WTC11 (cell line): ENCODE data around the gene OSBPL10. TPM values are rescaled to one million over a fixed set of nuclear protein-coding genes. Genes with fewer than 3 reads are reported as not detected.

ENCODE experiments used
- ATAC-seq: fragments of 200-7000 bp; cut with Tn5 transposase; 2 replicates; pipeline ENCODE4 v1.10.0; 2021; ENCODE audit warnings: mild to moderate bottlenecking, moderate library complexity
- CTCF ChIA-PET: fragments of 300-600 bp; sonication (Branson Sonifier 250); formaldehyde crosslinking; loops from one replicate; lab custom pipeline; 2021; ENCODE audit warnings: antibody characterized with exemption; lab: Charles Lee
- POLR2A ChIA-PET: fragments of 350-600 bp; sonication (Branson Sonifier 250); formaldehyde crosslinking; loops from one replicate; lab custom pipeline; 2021; ENCODE audit warnings: antibody characterized with exemption; lab: Charles Lee
- DNase-seq: peaks from one replicate; pipeline ENCODE4 v3.0.0; 2021; ENCODE audit warnings: low spot score
- H3K27ac Mint-ChIP-seq: 2 replicates; pipeline ENCODE4 v1.8.0; 2021; ENCODE audit warnings: mixed read lengths
- H3K27me3 Mint-ChIP-seq: 2 replicates; pipeline ENCODE4 v1.8.0; 2021; ENCODE audit warnings: low read depth, mild to moderate bottlenecking, moderate library complexity, mixed read lengths
- H3K36me3 Mint-ChIP-seq: 2 replicates; pipeline ENCODE4 v1.8.0; 2021; ENCODE audit warnings: mixed read lengths
- H3K4me1 Mint-ChIP-seq: 2 replicates; pipeline ENCODE4 v1.8.0; 2022; ENCODE audit warnings: mixed read lengths
- H3K4me3 Mint-ChIP-seq: 2 replicates; pipeline ENCODE4 v1.8.0; 2021; ENCODE audit warnings: mild to moderate bottlenecking, moderate library complexity, mixed read lengths
- H3K9me3 Mint-ChIP-seq: 2 replicates; pipeline ENCODE4 v1.8.0; 2021; ENCODE audit warnings: mixed read lengths
- CBFB ChIP-seq: sonication (generic); formaldehyde crosslinking; IDR thresholded peaks from 2 replicates; pipeline ENCODE4 v1.8.1; 2022; ENCODE audit warnings: mild to moderate bottlenecking, low read depth, missing genetic modification reagents
- ELF4 ChIP-seq: sonication (generic); formaldehyde crosslinking; IDR thresholded peaks from 2 replicates; pipeline ENCODE4 v1.8.1; 2022; ENCODE audit warnings: low read depth, mild to moderate bottlenecking, moderate library complexity, missing genetic modification reagents
- ETV6 ChIP-seq: sonication (generic); formaldehyde crosslinking; IDR thresholded peaks from 2 replicates; pipeline ENCODE4 v1.8.1; 2022; ENCODE audit warnings: mild to moderate bottlenecking, missing genetic modification reagents
- FOXP1 ChIP-seq: sonication (generic); formaldehyde crosslinking; IDR thresholded peaks from 2 replicates; pipeline ENCODE4 v1.8.0; 2022; ENCODE audit warnings: missing genetic modification reagents, mild to moderate bottlenecking, moderate library complexity, borderline replicate concordance
- GTF2I ChIP-seq: fragments of 250-450 bp; sonication (Bioruptor Pico); conservative IDR thresholded peaks from 2 replicates; pipeline ENCODE4 v1.4.0; 2021; ENCODE audit warnings: mild to moderate bottlenecking
- HMGA2 ChIP-seq: fragments of 250-450 bp; sonication (Bioruptor Pico); IDR thresholded peaks from 2 replicates; pipeline ENCODE4 v1.4.0; 2021; ENCODE audit warnings: mild to moderate bottlenecking, moderate library complexity
- NFATC4 ChIP-seq: fragments of 250-450 bp; sonication (Bioruptor Pico); IDR thresholded peaks from 2 replicates; pipeline ENCODE4 v1.9.0; 2021; ENCODE audit warnings: mild to moderate bottlenecking
- NR3C1 ChIP-seq: sonication (generic); formaldehyde crosslinking; conservative IDR thresholded peaks from 2 replicates; pipeline ENCODE4 v1.8.1; 2023; ENCODE audit warnings: low read depth, mild to moderate bottlenecking, missing genetic modification reagents
- PRRX2 ChIP-seq: fragments of 250-450 bp; sonication (Bioruptor Pico); IDR thresholded peaks from 2 replicates; pipeline ENCODE4 v1.8.0; 2021; ENCODE audit warnings: mild to moderate bottlenecking
- RELA ChIP-seq: sonication (generic); formaldehyde crosslinking; IDR thresholded peaks from 2 replicates; pipeline ENCODE4 v1.8.1; 2022; ENCODE audit warnings: missing genetic modification reagents, mild to moderate bottlenecking, borderline replicate concordance
- SMAD3 ChIP-seq: sonication (generic); formaldehyde crosslinking; IDR thresholded peaks from 2 replicates; pipeline ENCODE4 v1.8.0; 2022; ENCODE audit warnings: missing genetic modification reagents, mild to moderate bottlenecking, borderline replicate concordance
- TP53 ChIP-seq: sonication (generic); formaldehyde crosslinking; IDR thresholded peaks from 2 replicates; pipeline ENCODE4 v1.8.1; 2023; ENCODE audit warnings: mild to moderate bottlenecking, missing genetic modification reagents
- ZNF138 ChIP-seq: sonication (generic); formaldehyde crosslinking; conservative IDR thresholded peaks from 2 replicates; pipeline ENCODE4 v1.8.1; 2022; ENCODE audit warnings: mild to moderate bottlenecking, moderate library complexity, missing genetic modification reagents
- ZNF263 ChIP-seq: sonication (generic); formaldehyde crosslinking; IDR thresholded peaks from 2 replicates; pipeline ENCODE4 v1.8.1; 2022; ENCODE audit warnings: low read depth, mild to moderate bottlenecking, moderate library complexity, missing genetic modification reagents
- total RNA-seq: library from RNA; stranded (reverse); gene quantifications from 3 replicates; pipeline ENCODE4 v1.2.3, GENCODE V29; 2021
- TF ChIP-seq, protein P1 (sequence below): sonication (generic); formaldehyde crosslinking; IDR thresholded peaks from 2 replicates; pipeline ENCODE4 v1.8.1; 2023; ENCODE audit warnings: mild to moderate bottlenecking, missing genetic modification reagents, borderline replicate concordance
- TF ChIP-seq, protein P2 (sequence below): fragments of 250-450 bp; sonication (Bioruptor Pico); conservative IDR thresholded peaks from 2 replicates; pipeline ENCODE4 v1.9.0; 2021; ENCODE audit warnings: mild to moderate bottlenecking
- TF ChIP-seq, protein P3 (sequence below): sonication (generic); formaldehyde crosslinking; IDR thresholded peaks from 2 replicates; pipeline ENCODE4 v1.8.0; 2022; ENCODE audit warnings: mild to moderate bottlenecking, missing genetic modification reagents
- TF ChIP-seq, protein P4 (sequence below): sonication (generic); formaldehyde crosslinking; IDR thresholded peaks from 2 replicates; pipeline ENCODE4 v1.8.1; 2023; ENCODE audit warnings: mild to moderate bottlenecking, missing genetic modification reagents, moderate library complexity
- TF ChIP-seq, protein P5 (sequence below): fragments of 250-450 bp; sonication (Bioruptor Pico); IDR thresholded peaks from 2 replicates; pipeline ENCODE4 v1.9.0; 2021; ENCODE audit warnings: moderate library complexity, mild to moderate bottlenecking, inconsistent platforms, borderline replicate concordance
- TF ChIP-seq, protein P6 (sequence below): sonication (generic); formaldehyde crosslinking; IDR thresholded peaks from 2 replicates; pipeline ENCODE4 v1.8.0; 2023; ENCODE audit warnings: missing genetic modification reagents
- TF ChIP-seq, protein P7 (sequence below): sonication (generic); formaldehyde crosslinking; IDR thresholded peaks from 2 replicates; pipeline ENCODE4 v1.8.0; 2023; ENCODE audit warnings: mild to moderate bottlenecking, missing genetic modification reagents

The OSBPL10 gene
- total RNA-seq, 1 experiment from 2014 or later = 84.1 TPM

DNA sequence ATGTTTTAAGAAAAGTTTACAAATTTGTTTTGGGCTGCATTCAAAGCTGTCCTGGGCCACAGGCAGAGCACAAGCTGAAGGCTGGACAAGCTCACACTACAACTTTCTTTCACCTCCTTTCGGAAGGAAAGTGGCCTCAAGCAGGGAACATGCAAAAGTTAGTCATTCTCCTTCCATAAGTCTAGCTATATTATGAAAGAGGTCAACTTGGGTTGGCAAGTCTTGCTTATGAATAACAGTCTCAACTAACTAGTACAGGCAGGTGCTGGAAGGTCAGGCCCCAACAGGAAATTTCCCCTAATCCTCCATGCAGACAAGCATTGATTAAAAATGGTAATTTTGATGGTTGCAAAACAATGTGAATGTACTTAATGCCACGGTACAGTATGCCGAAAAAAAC lies 69.4 kb downstream of the OSBPL10 start:
- H3K27ac Mint-ChIP-seq = 0 out of 2 replicates have a peak overlapping the region, but pooled peaks have one; percentile 41
- no peak for DNase-seq
- TF ChIP-seq NFATC4 (no peak), ELF4 (CRISPR knock-in tag) (no peak)
- TF ChIP-seq, all 79 proteins: peak for 0
- ATAC-seq = no peak
- peaks cover 9% of the 10 kb centered on the region for H3K36me3 Mint-ChIP-seq
- ChIA-PET POLR2A (interaction anchor here (1.0 kb wide), 1 partner anchor 79 kb away, joined by 3 read pairs; no protein-coding TSS in a partner anchor), CTCF (interaction anchor here (1.1 kb wide), 1 partner anchor 16 kb away, joined by 3 read pairs; no protein-coding TSS in a partner anchor)
- no peak overlapping the region for H3K4me3 Mint-ChIP-seq
- H3K27me3 Mint-ChIP-seq = no peaks in the 10 kb centered on the region
- H3K9me3 Mint-ChIP-seq = 0 out of 2 replicates have a peak, but pooled peaks cover 3% of the 10 kb centered on the region
- H3K4me1 Mint-ChIP-seq = peaks cover 67% of the 10 kb centered on the region

DNA sequence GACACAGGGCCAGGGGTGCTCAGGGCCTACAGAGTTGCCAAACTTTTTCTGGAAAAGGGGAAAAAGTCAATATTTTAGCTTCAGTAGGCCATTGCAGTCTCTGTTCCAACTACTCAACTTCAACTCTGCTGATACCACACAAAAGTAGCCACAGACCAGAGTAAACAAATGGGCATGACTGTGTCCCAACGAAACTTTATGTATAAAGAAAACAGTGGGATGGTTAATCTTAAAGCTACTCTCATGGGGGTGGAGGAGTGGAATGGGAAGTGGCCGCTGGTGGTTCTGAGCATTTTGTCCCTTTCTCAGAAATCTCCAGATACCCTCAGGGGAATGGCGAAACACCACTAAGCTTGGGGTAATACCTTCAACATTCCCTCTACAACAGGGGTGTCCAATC lies 69.9 kb downstream of the OSBPL10 start:
- ATAC-seq = no peak

DNA sequence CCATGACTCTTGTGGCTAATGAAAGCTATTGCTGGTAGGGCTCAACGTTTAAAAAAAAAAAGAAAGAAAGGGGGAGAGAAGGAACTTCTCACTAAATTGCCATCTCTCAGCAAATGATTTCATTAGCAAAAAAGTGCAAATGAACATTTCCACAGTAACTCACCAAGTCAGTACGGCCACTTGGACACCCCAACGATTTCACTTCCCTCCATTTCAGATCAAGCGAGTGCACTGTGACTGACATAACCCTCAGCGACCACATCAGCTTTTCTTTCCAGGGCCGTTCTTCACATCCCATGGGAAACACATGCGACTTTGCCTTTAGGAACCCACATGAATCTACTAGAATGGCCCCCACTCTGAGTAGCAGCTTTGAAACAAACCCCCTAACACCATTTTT lies 71.6 kb downstream of the OSBPL10 start:
- peak overlapping the region; percentile 30 for H3K27ac Mint-ChIP-seq
- TF ChIP-seq NR3C1 (CRISPR knock-in tag) (no peak), TP53 (CRISPR knock-in tag) (no peak), HMGA2 (CRISPR knock-in tag) (no peak), PRRX2 (CRISPR knock-in tag) (no peak), FOXP1 (no peak), ETV6 (CRISPR knock-in tag) (no peak), CBFB (CRISPR knock-in tag) (no peak), ELF4 (CRISPR knock-in tag) (no peak)
- TF ChIP-seq, protein P1, sequence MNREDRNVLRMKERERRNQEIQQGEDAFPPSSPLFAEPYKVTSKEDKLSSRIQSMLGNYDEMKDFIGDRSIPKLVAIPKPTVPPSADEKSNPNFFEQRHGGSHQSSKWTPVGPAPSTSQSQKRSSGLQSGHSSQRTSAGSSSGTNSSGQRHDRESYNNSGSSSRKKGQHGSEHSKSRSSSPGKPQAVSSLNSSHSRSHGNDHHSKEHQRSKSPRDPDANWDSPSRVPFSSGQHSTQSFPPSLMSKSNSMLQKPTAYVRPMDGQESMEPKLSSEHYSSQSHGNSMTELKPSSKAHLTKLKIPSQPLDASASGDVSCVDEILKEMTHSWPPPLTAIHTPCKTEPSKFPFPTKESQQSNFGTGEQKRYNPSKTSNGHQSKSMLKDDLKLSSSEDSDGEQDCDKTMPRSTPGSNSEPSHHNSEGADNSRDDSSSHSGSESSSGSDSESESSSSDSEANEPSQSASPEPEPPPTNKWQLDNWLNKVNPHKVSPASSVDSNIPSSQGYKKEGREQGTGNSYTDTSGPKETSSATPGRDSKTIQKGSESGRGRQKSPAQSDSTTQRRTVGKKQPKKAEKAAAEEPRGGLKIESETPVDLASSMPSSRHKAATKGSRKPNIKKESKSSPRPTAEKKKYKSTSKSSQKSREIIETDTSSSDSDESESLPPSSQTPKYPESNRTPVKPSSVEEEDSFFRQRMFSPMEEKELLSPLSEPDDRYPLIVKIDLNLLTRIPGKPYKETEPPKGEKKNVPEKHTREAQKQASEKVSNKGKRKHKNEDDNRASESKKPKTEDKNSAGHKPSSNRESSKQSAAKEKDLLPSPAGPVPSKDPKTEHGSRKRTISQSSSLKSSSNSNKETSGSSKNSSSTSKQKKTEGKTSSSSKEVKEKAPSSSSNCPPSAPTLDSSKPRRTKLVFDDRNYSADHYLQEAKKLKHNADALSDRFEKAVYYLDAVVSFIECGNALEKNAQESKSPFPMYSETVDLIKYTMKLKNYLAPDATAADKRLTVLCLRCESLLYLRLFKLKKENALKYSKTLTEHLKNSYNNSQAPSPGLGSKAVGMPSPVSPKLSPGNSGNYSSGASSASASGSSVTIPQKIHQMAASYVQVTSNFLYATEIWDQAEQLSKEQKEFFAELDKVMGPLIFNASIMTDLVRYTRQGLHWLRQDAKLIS (CRISPR knock-in tag) = no peak
- TF ChIP-seq, protein P2, sequence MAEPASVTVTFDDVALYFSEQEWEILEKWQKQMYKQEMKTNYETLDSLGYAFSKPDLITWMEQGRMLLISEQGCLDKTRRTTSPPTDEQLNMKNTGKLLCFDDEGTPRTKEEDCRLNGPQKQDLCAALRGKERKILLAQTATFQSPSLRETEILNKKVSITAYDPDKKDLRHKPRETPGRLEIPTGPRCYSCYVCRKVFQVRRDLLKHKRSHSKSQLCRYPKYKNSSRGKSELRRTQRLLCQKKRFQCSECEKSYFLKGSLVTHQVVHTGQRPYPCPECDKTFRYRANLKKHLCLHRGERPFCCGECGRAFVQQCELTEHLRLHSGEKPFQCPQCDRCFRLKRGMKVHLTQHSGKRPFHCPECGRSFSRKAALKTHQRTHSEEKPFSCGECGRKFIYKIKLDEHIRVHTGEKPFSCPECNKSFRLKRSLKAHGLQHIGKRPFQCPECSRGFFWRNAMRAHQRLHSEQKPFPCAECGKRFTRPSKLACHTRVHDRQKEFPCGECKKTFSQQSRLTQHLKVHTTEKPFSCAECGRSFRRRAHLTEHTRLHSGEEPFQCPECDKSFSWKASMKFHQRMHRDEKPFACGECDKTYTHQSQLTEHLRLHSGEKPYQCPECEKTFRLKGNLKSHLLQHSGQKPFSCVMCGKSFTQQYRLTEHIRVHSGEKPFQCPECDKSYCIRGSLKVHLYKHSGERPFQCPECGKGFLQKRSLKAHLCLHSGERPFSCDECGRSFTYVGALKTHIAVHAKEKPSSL (CRISPR knock-in tag) = no peak
- TF ChIP-seq, protein P3, sequence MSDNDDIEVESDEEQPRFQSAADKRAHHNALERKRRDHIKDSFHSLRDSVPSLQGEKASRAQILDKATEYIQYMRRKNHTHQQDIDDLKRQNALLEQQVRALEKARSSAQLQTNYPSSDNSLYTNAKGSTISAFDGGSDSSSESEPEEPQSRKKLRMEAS (CRISPR knock-in tag) = no peak

More for the DNA sequence above, 69.9 kb downstream of the OSBPL10 start:
- POLR2A ChIA-PET = interaction anchor here (1.0 kb wide), 1 partner anchor 79 kb away, joined by 3 read pairs; no protein-coding TSS in a partner anchor
- Mint-ChIP-seq H3K4me1 (peaks cover 67% of the 10 kb centered on the region), H3K9me3 (0 out of 2 replicates have a peak, but pooled peaks cover 3% of the 10 kb centered on the region), H3K4me3 (no peak overlapping the region), H3K27ac (peak overlapping the region; percentile 41; the same call in 1 of the 2 replicates), H3K27me3 (no peaks in the 10 kb centered on the region), H3K36me3 (peaks cover 9% of the 10 kb centered on the region)
- TF ChIP-seq, protein P4, sequence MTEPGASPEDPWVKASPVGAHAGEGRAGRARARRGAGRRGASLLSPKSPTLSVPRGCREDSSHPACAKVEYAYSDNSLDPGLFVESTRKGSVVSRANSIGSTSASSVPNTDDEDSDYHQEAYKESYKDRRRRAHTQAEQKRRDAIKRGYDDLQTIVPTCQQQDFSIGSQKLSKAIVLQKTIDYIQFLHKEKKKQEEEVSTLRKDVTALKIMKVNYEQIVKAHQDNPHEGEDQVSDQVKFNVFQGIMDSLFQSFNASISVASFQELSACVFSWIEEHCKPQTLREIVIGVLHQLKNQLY (CRISPR knock-in tag) = no peak
- no peak for TF ChIP-seq GTF2I (CRISPR knock-in tag)
- TF ChIP-seq, protein P5, sequence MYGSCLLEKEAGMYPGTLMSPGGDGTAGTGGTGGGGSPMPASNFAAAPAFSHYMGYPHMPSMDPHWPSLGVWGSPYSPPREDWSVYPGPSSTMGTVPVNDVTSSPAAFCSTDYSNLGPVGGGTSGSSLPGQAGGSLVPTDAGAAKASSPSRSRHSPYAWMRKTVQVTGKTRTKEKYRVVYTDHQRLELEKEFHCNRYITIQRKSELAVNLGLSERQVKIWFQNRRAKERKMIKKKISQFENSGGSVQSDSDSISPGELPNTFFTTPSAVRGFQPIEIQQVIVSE (CRISPR knock-in tag) = no peak
- TF ChIP-seq ZNF263 = no peak
- no peak for TF ChIP-seq SMAD3
- no peak for TF ChIP-seq HMGA2 (CRISPR knock-in tag)
- TF ChIP-seq, protein P6, sequence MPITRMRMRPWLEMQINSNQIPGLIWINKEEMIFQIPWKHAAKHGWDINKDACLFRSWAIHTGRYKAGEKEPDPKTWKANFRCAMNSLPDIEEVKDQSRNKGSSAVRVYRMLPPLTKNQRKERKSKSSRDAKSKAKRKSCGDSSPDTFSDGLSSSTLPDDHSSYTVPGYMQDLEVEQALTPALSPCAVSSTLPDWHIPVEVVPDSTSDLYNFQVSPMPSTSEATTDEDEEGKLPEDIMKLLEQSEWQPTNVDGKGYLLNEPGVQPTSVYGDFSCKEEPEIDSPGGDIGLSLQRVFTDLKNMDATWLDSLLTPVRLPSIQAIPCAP (CRISPR knock-in tag) = no peak
- no peak for TF ChIP-seq ZNF138
- no peak for TF ChIP-seq RELA
- TF ChIP-seq, protein P7, sequence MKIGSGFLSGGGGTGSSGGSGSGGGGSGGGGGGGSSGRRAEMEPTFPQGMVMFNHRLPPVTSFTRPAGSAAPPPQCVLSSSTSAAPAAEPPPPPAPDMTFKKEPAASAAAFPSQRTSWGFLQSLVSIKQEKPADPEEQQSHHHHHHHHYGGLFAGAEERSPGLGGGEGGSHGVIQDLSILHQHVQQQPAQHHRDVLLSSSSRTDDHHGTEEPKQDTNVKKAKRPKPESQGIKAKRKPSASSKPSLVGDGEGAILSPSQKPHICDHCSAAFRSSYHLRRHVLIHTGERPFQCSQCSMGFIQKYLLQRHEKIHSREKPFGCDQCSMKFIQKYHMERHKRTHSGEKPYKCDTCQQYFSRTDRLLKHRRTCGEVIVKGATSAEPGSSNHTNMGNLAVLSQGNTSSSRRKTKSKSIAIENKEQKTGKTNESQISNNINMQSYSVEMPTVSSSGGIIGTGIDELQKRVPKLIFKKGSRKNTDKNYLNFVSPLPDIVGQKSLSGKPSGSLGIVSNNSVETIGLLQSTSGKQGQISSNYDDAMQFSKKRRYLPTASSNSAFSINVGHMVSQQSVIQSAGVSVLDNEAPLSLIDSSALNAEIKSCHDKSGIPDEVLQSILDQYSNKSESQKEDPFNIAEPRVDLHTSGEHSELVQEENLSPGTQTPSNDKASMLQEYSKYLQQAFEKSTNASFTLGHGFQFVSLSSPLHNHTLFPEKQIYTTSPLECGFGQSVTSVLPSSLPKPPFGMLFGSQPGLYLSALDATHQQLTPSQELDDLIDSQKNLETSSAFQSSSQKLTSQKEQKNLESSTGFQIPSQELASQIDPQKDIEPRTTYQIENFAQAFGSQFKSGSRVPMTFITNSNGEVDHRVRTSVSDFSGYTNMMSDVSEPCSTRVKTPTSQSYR (CRISPR knock-in tag) = no peak
- CTCF ChIA-PET = interaction anchor here (1.1 kb wide), 1 partner anchor 16 kb away, joined by 3 read pairs; no protein-coding TSS in a partner anchor
- no peak for DNase-seq

More for the DNA sequence above, 71.6 kb downstream of the OSBPL10 start:
- H3K36me3 Mint-ChIP-seq = peaks cover 4% of the 10 kb centered on the region
- ChIA-PET CTCF (interaction anchor here (0.7 to 1.6 kb wide), 7 partner anchors 8 to 235 kb away, joined by 3 to 7 read pairs (median 5); no protein-coding TSS in a partner anchor), POLR2A (no interaction called here)
- DNase-seq (no peak), ATAC-seq (no peak)
- no peaks in the 10 kb centered on the region for H3K27me3 Mint-ChIP-seq
- 0 out of 2 replicates have a peak, but pooled peaks cover 3% of the 10 kb centered on the region for H3K9me3 Mint-ChIP-seq
- H3K4me1 Mint-ChIP-seq = peaks cover 73% of the 10 kb centered on the region
- no peak overlapping the region for H3K4me3 Mint-ChIP-seq
